ENCODE data around the gene EVI2A.
"Not testable (repeated sequence)": the region's sequence is repeated elsewhere in the genome, so short reads cannot be mapped to it uniquely, and the experiment has no call there.

Gene EVI2A

DNA sequence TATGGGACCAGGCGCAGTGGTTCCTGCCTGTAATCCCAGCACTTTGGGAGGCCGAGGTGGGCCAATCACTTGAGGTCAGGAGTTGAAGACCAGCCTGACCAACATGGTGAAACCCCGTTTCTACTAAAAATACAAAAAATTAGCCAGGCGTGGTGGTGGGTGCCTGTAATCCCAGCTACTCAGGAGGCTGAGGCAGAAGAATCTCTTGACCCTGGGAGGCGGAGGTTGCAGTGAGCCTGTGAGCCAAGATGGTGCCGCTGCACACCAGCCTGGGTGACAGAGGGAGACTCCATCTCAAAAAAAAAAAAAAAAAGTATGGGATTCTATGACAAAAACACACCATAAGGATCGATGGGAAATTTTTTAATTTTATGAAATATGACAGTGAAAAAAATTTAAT, 9.2 kb downstream of the EVI2A start:
- not testable (repeated sequence) for DNase-seq (ENCODE audit: low spot score)

GRCh38 chr17:31311526-31311925, 9.9 kb downstream of the EVI2A start:
- no peak for DNase-seq (ENCODE audit: low spot score)

GRCh38 chr17:31310886-31311285, 10.5 kb downstream of the EVI2A start:
- no peak for DNase-seq (ENCODE audit: low spot score)

DNA sequence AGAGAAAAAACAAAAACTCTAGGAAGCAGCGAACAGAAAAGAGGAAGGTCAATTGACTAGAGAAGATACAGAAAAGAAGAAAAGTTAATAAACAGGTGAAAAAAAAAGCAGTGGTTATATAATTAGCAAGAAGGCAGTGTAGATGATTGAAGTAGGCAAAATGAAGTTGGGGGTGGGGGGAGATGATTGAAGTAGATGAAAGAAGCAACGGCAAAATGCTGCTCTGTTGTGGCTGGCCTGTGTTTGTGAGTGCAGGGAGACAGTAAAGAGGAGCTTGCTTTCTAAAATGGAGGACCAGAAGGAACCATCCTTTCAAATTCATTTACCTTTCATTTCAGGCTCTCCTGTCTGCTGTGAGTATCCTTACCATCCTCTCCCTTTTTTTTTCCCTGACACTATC, 11.2 kb downstream of the EVI2A start:
- DNase-seq (ENCODE audit: low spot score): no peak

DNA sequence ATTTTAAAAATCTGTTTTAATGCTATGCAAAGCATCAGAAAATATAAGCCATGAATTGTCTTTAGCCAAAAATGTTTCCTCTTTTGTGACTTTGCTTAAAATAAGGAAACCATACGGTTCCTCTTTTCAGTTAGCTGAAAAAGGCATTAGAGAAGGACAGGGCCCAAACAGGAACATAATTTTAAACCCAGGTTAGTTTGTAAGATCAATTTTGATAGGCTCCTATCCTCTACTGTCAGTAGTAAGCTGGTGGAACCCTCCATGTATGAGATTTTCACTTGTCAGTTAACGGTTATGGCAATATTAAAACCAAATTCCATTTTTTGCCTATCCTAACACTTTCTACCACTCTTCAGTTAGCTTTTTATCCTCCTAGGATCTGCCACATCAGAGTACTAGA, 11.9 kb downstream of the EVI2A start:
- DNase-seq (ENCODE audit: low spot score): no peak

DNA sequence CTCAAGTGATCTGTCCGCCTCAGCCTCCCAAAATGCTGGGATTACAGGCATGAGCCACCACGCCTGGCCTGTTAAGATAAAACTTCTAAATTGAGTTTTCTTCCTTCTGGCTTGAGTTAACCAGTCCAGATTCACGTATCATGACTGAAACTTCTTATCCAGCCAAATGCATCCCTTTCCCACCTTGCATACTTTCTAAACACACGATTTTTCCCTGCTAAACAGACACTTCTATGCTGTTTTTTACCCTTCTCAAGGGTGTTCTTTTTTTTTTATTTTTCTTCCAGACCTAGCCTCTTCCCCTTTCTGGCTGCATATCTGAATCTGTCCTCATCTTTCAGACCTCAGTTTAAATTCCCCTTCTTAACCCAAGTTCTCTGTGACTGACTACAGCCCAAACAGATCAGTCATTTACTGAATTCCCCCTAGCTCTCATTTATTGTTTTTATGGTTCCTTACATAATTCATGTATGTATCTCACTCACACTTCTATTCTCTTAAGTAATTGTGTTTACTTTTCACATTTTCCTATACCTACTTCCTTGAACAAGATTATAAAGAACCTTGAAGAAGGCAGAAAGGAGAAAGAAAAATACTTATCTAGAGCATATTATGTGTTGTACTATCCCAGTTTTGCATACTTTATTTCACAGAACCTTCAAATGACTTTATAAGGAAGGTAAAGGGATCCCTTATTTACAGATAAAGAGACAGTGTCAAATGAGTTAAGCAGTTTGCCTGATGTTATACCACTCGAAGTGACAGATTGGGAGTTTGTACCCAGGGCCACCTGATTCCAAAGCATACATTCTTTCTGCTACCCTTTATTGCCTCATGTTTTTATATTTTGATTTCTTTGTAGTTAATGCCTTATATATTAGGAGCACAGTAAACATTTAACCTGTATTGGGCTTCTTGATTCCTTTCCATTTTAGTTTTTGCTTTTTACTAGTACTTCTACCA, 12.8 kb downstream of the EVI2A start:
- DNase-seq (ENCODE audit: low spot score): no peak

DNA sequence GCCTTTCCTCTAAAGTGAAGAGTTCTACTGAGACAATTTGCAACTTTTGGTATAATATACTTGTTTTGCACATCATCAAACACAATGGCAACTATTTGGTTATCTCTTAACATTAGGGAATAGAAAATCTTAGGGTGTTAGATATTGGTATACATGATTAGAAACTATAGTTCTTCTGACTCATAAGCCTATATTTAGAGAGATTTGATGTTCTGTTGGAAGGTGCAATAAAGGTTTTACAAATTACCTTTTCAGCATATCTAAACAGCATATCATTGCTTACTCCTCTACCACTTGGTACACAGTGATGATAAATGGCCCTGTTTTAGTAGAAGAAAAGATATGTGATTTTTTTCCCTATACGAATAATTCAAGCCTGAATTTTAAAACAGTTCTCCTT, 13.8 kb downstream of the EVI2A start:
- DNase-seq (ENCODE audit: low spot score): no peak

GRCh38 chr17:31299624-31300023, 21.8 kb downstream of the EVI2A start:
- DNase-seq (ENCODE audit: low spot score): no peak

DNA sequence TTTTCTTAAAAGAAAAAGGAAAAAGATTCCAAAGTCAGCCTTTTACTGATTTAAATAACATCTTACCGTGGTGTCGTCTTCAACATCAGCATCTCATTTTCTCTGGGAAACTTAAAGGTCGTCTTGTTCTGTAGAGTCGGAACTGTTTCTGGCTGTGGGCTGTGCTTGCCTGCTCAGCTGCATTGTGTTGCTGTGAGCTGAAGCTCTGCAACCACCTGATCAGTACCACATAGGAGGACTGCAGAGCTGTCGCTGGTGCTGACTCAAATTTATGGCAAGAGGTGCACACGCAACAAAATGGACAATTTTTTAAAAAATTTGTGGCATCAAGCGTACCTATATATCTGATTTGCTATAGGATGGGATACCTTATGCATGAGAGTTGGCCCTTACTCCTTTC, 24.3 kb downstream of the EVI2A start, which contains the start of gene OMG:
TSS of gene OMG (minus strand) at position 150 of the 400 bp plus-strand sequence. CDS start 908 bp downstream, outside the sequence.
- no peak for DNase-seq (ENCODE audit: low spot score)

DNA sequence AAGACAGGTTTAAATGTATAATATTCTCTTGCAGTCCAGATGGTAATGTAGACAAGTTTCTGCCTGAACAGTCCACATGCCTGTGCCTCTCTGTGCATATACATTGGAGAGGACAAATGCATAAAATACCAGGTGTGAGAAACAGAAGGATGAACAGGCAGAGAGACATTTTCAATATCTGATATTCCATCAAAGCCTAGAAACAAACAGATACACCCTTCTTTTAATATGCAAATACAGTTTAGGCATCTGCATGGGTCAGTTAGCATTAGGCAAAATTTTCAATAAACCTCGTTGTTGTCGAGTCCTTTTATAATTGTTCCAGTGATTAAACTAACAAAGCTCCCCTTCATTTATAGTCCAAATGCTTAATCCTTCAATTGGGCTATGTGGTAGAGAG, 25.3 kb downstream of the EVI2A start:
- no peak for DNase-seq (ENCODE audit: low spot score)

- DNase-seq (ENCODE audit: low spot score): no peak
These were observed 25.9 kb downstream of the EVI2A start for GRCh38 chr17:31295489-31295871.

DNA sequence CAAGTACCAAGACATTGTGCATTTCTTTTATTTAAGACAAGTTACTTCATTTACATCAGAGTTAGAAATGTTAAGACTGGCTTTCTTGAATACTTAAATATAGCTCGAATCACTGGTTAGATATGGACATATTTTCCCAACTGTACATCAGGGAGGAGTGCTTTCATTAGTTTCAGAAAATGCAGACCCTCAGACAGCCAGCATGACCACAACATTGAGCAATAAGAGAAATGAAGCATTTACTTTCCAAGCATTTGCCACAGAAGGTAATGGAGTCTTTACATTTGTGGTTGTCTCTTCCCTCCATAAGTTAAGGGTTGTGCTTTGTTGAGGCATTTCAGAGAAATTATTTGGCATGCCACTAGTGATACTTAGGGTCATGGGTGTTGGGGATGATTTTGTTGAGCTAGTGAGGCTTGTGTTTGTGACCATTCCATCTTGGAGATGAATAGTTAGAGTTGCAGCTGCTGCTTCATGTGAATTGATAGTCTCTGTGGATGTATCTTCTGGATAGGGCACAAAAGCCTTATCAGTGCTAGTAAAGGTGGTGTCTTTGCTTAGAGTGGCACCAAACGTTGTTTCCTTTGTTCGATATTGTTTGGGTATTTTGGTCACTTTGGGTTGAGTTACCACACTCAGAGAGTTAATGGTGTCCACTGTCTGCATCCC, 26.5 kb downstream of the EVI2A start:
- no peak for DNase-seq (ENCODE audit: low spot score)

DNA sequence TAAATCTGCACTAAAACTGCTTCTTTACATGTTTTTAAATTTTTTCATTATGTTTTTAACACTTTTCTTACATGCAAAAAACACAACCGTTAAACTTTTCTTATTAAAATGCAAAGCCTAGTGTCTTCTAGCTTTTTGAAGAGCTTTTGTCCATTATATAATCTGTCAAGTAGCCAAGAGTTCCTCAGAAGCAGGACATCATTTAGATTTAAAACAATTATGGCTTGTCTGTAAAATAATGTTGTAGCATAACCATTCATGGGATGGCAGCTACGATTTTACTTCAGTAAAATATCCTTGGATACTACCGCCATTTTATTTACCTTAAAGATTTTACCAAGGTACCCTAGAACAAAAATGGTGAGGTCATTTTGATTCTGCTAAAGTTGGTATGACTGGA, 27.2 kb downstream of the EVI2A start:
- DNase-seq (ENCODE audit: low spot score): no peak

GRCh38 chr17:31293581-31293980, 27.8 kb downstream of the EVI2A start:
- no peak for DNase-seq (ENCODE audit: low spot score)

DNA sequence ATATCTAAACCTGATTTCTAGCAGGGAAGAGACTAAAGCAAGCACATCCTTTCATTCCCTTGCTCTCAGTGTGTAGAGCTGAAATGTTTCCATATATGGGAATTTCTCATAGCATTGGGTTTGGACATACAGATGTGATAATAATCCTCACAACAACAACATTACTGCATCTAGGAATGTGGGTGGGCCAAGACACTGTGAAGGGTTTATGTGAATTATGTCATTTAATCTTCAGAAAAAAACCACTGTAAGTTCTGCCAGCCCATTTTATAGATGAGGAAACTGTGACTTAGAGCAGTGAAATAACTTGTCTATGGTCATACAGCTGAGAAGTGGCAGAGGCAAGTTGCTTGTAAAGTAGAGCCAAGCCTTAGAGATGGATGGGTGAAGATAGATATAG, 29.6 kb downstream of the EVI2A start:
- no peak for DNase-seq (ENCODE audit: low spot score)

- no peak for DNase-seq (ENCODE audit: low spot score)
These were observed 31.6 kb downstream of the EVI2A start for GRCh38 chr17:31289790-31290189.

DNA sequence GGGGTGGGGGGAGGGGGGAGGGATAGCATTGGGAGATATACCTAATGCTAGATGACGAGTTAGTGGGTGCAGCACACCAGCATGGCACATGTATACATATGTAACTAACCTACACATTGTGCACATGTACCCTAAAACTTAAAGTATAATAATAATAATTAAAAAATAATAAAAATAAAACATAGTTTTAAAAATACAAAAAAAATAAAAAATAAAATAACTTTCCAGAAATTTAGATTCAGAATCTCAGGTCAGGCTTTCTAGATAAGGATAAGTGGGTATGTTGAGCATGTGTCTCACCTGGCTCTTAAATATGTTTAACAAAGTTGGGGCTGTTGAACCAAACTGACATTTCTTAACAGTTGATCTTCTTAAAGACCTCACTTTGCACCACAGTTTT, 33.5 kb downstream of the EVI2A start:
- DNase-seq (ENCODE audit: low spot score): not testable (repeated sequence)

DNA sequence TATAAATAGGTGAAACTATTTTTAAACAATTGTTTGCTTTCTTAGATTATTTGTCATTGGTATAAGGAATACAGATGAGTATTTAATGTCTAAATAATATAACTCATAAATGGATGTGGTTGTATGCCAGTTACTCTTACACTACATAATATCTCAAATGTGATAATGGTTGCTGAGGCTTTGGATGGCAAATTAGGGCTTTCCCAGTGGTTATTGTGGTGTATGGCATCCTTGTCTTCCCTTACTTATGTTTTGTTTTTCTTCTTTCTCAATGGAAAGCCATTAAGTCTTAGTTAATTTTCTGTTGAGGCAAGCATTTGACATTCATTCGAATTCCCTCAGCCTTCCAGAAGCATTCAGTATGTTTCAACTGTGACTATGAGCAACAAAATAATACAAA, 34.8 kb downstream of the EVI2A start:
- peak; percentile 7 for DNase-seq (ENCODE audit: low spot score)

GRCh38 chr17:31283841-31284240, 37.6 kb downstream of the EVI2A start:
- DNase-seq (ENCODE audit: low spot score): no peak

DNA sequence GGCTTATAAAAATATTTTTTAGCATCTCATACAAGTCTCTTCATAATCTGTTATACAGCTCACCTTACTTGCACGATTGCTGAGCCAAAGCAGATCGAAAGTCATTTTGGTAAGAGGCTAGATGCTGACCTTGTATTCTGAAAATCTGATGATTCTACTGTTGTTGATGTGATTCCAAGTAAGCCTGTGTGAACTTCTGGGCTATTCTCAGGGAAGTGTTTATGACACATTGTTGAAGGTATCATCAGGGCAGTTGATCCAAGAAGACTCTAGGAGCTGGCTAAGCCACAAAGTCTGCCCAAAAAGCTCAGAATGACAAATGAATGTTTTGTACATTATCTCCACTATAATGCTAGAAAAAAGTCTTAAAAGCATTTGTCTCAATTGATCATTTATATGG, 40.4 kb downstream of the EVI2A start:
- no peak for DNase-seq (ENCODE audit: low spot score)

GRCh38 chr17:31279401-31279800, 42.0 kb downstream of the EVI2A start:
- DNase-seq (ENCODE audit: low spot score): peak; percentile 23

GRCh38 chr17:31275116-31275515, 46.3 kb downstream of the EVI2A start:
- no peak for DNase-seq (ENCODE audit: low spot score)

DNA sequence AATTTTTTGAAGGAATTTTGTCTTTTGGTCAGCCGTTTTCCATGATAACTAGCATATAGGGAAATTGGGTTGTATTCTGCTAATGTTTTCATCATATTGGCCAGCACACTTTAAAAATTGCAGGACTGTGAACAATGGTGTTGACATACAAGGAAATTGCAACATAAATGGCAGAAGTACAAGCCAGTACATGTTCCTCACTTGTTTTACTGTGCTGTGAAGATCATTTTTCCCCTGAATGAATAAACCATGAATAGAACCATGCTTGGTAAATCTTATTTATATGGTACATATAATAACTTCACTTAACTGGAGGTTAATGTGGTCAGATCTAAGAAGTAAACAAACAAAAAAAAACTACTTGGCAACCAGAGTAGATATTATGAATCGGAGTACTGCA, 47.2 kb downstream of the EVI2A start:
- DNase-seq (ENCODE audit: low spot score): no peak
